ENCODE results near the gene RASGRF1.

DNA sequence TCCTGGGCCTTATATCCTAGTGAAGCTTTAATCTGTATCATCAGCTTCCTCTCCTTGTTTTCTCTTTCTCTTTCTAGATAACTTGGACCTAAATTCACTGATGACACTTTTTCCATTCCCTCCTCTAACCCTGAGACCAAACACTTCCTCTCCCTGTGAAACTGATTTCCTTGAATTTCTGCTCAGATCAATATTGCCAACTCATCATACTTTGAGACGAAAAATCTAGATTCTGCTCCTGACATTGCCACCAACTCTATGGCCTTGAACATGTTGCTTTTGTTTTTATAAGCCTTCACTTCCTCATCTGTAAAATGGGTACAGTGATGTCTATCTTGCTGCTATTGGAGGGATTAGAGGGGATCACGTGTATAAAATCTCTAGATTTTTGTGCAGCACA is 42.7 kb upstream of the RASGRF1 start:
- TF ChIP-seq, protein P1, sequence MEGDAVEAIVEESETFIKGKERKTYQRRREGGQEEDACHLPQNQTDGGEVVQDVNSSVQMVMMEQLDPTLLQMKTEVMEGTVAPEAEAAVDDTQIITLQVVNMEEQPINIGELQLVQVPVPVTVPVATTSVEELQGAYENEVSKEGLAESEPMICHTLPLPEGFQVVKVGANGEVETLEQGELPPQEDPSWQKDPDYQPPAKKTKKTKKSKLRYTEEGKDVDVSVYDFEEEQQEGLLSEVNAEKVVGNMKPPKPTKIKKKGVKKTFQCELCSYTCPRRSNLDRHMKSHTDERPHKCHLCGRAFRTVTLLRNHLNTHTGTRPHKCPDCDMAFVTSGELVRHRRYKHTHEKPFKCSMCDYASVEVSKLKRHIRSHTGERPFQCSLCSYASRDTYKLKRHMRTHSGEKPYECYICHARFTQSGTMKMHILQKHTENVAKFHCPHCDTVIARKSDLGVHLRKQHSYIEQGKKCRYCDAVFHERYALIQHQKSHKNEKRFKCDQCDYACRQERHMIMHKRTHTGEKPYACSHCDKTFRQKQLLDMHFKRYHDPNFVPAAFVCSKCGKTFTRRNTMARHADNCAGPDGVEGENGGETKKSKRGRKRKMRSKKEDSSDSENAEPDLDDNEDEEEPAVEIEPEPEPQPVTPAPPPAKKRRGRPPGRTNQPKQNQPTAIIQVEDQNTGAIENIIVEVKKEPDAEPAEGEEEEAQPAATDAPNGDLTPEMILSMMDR (optimal IDR thresholded peaks at IDR 0.05 in 1 of 3, IDR thresholded peaks at IDR 0.05 in 1 of 3, conservative IDR thresholded peaks at IDR 0.05 in 1 of 3; ENCODE audit: extremely low read depth in 1 of 3, insufficient read depth in 2 of 3, low read length in 3 of 3): no peak
- no peak for TF ChIP-seq EZH2 (IDR thresholded peaks at IDR 0.05; ENCODE audit: low read length)
